ENCODE measurements around the gene GJA3. TPM values are rescaled to one million over a fixed set of nuclear protein-coding genes. Genes with fewer than 3 reads are reported as not detected.
A peak's percentile ranks its signal among the peaks of the same experiment; 100 is the strongest.

Gene GJA3
- total and polyA plus RNA-seq, 2 donors (not counting 1 experiment from before 2014, with no cell fraction given), result 0.33 to 0.44 TPM

GRCh38 chr13:20188667-20189553 lies 28.1 kb upstream of the GJA3 start:
- TF ChIP-seq CTCF (conservative IDR thresholded peaks at IDR 0.05 in 1 of 2, IDR thresholded peaks at IDR 0.05 in 1 of 2; ENCODE audit: low read depth in 1 of 2, low read length in 2 of 2) (peak in 1 of 2 donors; percentile 9), EZH2 (IDR thresholded peaks at IDR 0.05; ENCODE audit: low read length, missing control alignments) (no peak)
- Histone ChIP-seq H2AFZ (ENCODE audit: low read length) (no peak overlapping the region), H3K27me3 (ENCODE audit: control insufficient read depth, insufficient read depth, low read length) (peaks cover 46% of the 10 kb centered on the region), H3K9me3 (ENCODE audit: control insufficient read depth, insufficient read depth, low read depth, low read length) (no peaks in the 10 kb centered on the region), H3K4me2 (ENCODE audit: extremely low read depth, insufficient read depth, low read length) (no peak overlapping the region), H4K20me1 (ENCODE audit: control insufficient read depth, extremely low read depth, insufficient read depth, low read length) (no peaks in the 10 kb centered on the region), H3K79me2 (ENCODE audit: control insufficient read depth, insufficient read depth, low read length) (no peaks in the 10 kb centered on the region), H3K4me1 (ENCODE audit: control insufficient read depth, extremely low read depth, insufficient read depth, low read length) (no peaks in the 10 kb centered on the region), H3K4me3 (replicated peaks in 1 of 4; ENCODE audit: control extremely low read depth in 1 of 4, insufficient read depth in 1 of 4, low read depth in 3 of 4, low read length in 4 of 4) (no peak overlapping the region), H3K27ac (ENCODE audit: insufficient read depth, low read length) (no peak overlapping the region), H3K36me3 (ENCODE audit: control insufficient read depth, insufficient read depth, low read length) (no peaks in the 10 kb centered on the region), H3K9ac (ENCODE audit: insufficient read depth, low read length) (no peak overlapping the region)
- DNase-seq (ENCODE audit: low read depth in 2 of 2), result no peak

GRCh38 chr13:20186771-20187170 lies 25.9 kb upstream of the GJA3 start:
- H3K4me1 ChIP-seq (ENCODE audit: control insufficient read depth, extremely low read depth, insufficient read depth, low read length), result no peaks in the 10 kb centered on the region
- H3K79me2 ChIP-seq (ENCODE audit: control insufficient read depth, insufficient read depth, low read length), result no peaks in the 10 kb centered on the region
- H3K27me3 ChIP-seq (ENCODE audit: control insufficient read depth, insufficient read depth, low read length), result peaks cover 36% of the 10 kb centered on the region
- no peak overlapping the region for H2AFZ ChIP-seq (ENCODE audit: low read length)
- no peak overlapping the region for H3K27ac ChIP-seq (ENCODE audit: insufficient read depth, low read length)
- no peaks in the 10 kb centered on the region for H4K20me1 ChIP-seq (ENCODE audit: control insufficient read depth, extremely low read depth, insufficient read depth, low read length)
- no peak overlapping the region for H3K9ac ChIP-seq (ENCODE audit: insufficient read depth, low read length)
- no peak for DNase-seq (ENCODE audit: low read depth in 2 of 2)
- H3K4me3 ChIP-seq (replicated peaks in 1 of 4; ENCODE audit: control extremely low read depth in 1 of 4, insufficient read depth in 1 of 4, low read depth in 3 of 4, low read length in 4 of 4), result no peak overlapping the region
- TF ChIP-seq EZH2 (IDR thresholded peaks at IDR 0.05; ENCODE audit: low read length, missing control alignments), result no peak
- no peak for TF ChIP-seq CTCF (conservative IDR thresholded peaks at IDR 0.05 in 1 of 2, IDR thresholded peaks at IDR 0.05 in 1 of 2; ENCODE audit: low read depth in 1 of 2, low read length in 2 of 2)
- no peaks in the 10 kb centered on the region for H3K36me3 ChIP-seq (ENCODE audit: control insufficient read depth, insufficient read depth, low read length)
- H3K4me2 ChIP-seq (ENCODE audit: extremely low read depth, insufficient read depth, low read length), result no peak overlapping the region
- no peaks in the 10 kb centered on the region for H3K9me3 ChIP-seq (ENCODE audit: control insufficient read depth, insufficient read depth, low read depth, low read length)

GRCh38 chr13:20185366-20186056 lies 24.7 kb upstream of the GJA3 start:
- Histone ChIP-seq H3K4me2 (ENCODE audit: extremely low read depth, insufficient read depth, low read length) (no peak overlapping the region), H3K4me1 (ENCODE audit: control insufficient read depth, extremely low read depth, insufficient read depth, low read length) (no peaks in the 10 kb centered on the region), H3K27me3 (ENCODE audit: control insufficient read depth, insufficient read depth, low read length) (peaks cover 24% of the 10 kb centered on the region), H3K9ac (ENCODE audit: insufficient read depth, low read length) (no peak overlapping the region), H4K20me1 (ENCODE audit: control insufficient read depth, extremely low read depth, insufficient read depth, low read length) (no peaks in the 10 kb centered on the region), H2AFZ (ENCODE audit: low read length) (no peak overlapping the region), H3K36me3 (ENCODE audit: control insufficient read depth, insufficient read depth, low read length) (no peaks in the 10 kb centered on the region), H3K9me3 (ENCODE audit: control insufficient read depth, insufficient read depth, low read depth, low read length) (no peaks in the 10 kb centered on the region), H3K79me2 (ENCODE audit: control insufficient read depth, insufficient read depth, low read length) (no peaks in the 10 kb centered on the region), H3K27ac (ENCODE audit: insufficient read depth, low read length) (no peak overlapping the region), H3K4me3 (replicated peaks in 1 of 4; ENCODE audit: control extremely low read depth in 1 of 4, insufficient read depth in 1 of 4, low read depth in 3 of 4, low read length in 4 of 4) (no peak overlapping the region)
- no peak for DNase-seq (ENCODE audit: low read depth in 2 of 2)
- no peak for TF ChIP-seq CTCF (conservative IDR thresholded peaks at IDR 0.05 in 1 of 2, IDR thresholded peaks at IDR 0.05 in 1 of 2; ENCODE audit: low read depth in 1 of 2, low read length in 2 of 2)
- no peak for TF ChIP-seq EZH2 (IDR thresholded peaks at IDR 0.05; ENCODE audit: low read length, missing control alignments)
